Sigmoid colon (tissue), 7 donors: Measurements from ENCODE around the gene TMEM198. TPM values are rescaled to one million over a fixed set of nuclear protein-coding genes. Genes with fewer than 3 reads are reported as not detected.
A peak's percentile ranks its signal among the peaks of the same experiment; 100 is the strongest.

Experiments
- DNase-seq: peaks from one replicate; pipeline ENCODE4 v3.0.0-alpha.2; 2019
- H3K27ac ChIP-seq, 4 donors: fragments of 200-600 bp; sonication (generic); one replicate each; pipeline ENCODE4 v1.5.1; 2016 to 2019; ENCODE audit warnings: mild to moderate bottlenecking in 1 of 4
- H3K27me3 ChIP-seq, 3 donors: fragments of 200-600 bp; sonication (generic); one replicate each; pipeline ENCODE4 v1.5.1; 2019; ENCODE audit warnings: mild to moderate bottlenecking in 1 of 3
- H3K36me3 ChIP-seq, 4 donors: fragments of 200-600 bp; sonication (generic); one replicate each; pipeline ENCODE4 v1.5.1; 2016 to 2019
- H3K4me1 ChIP-seq, 4 donors: fragments of 200-600 bp; sonication (generic); one replicate each; pipeline ENCODE4 v1.5.1; 2017 to 2019
- H3K4me3 ChIP-seq, 4 donors: fragments of 200-600 bp; sonication (generic); one replicate each; pipeline ENCODE4 v1.5.1; 2017 to 2019; ENCODE audit warnings: mild to moderate bottlenecking in 2 of 4, moderate library complexity in 1 of 4
- H3K9me3 ChIP-seq, 4 donors: fragments of 200-600 bp in 3 of 4; sonication (generic) in 3 of 4; one replicate each; pipeline versions ENCODE4 v1.5.1 to v1.6.1; 2013 to 2019
- CTCF ChIP-seq, 4 experiments: fragments of 450-650 bp in 3 of 4; fragments of 200-600 bp in 1 of 4; IDR thresholded peaks; one replicate each; pipeline ENCODE4 v1.5.1; 2016 to 2019; ENCODE audit warnings: antibody characterized with exemption in 4 of 4, mild to moderate bottlenecking in 3 of 4, moderate library complexity in 2 of 4
- EP300 ChIP-seq, 4 donors: sonication (generic); formaldehyde crosslinking; IDR thresholded peaks; one replicate each; pipeline ENCODE4 v1.6.1; 2017; ENCODE audit warnings: antibody characterized with exemption in 4 of 4
- POLR2A ChIP-seq, 2 donors: fragments of 450-650 bp; IDR thresholded peaks; one replicate each; pipeline ENCODE4 v1.6.1; 2016; ENCODE audit warnings: antibody characterized with exemption in 2 of 2, mild to moderate bottlenecking in 2 of 2, moderate library complexity in 2 of 2
- POLR2AphosphoS5 ChIP-seq, 4 donors: sonication (generic); formaldehyde crosslinking; IDR thresholded peaks; one replicate each; pipeline ENCODE4 v1.6.1; 2017; ENCODE audit warnings: antibody characterized with exemption in 4 of 4
- WGBS, 2 donors: extraction: QIAGEN DNeasy Blood & Tissue Kit; methylation state at CpG; one replicate each; pipeline ENCODE4 v1.1.7; 2013; 5-methylcytosine and 5-hydroxymethylcytosine counted together
- intact Hi-C: fragments of 100-400 bp; cut with DNase I; formaldehyde crosslinking; loops from one replicate; pipeline ENCODE4 v1.15.1; 2023
- polyA plus RNA-seq, 3 donors: library from polyadenylated mRNA; stranded (reverse); fragments of 200-250 nt; gene quantifications; one replicate each; pipeline ENCODE4 v1.2.3, GENCODE V29; 2013
- total RNA-seq, 4 donors: library from RNA; depleted of rRNA; stranded (reverse); fragments of >200 nt; gene quantifications; one replicate each; pipeline ENCODE4 v1.1.0, GENCODE V29; 2016
- donor health status: healthy with polysubstance abuse.
- donor health status: Bipolar disorder and iron deficiency.
- donor health status: healthy.

TMEM198 gene
- total and polyA plus RNA-seq, 7 donors, result 0.71 to 3.9 (median 1.6) TPM; not detected in 1

- Histone ChIP-seq H3K27ac (no peak overlapping the region), H3K36me3 (no peaks in the 10 kb centered on the region), H3K4me1 (peaks cover 0 to 33% (median 25%) of the 10 kb centered on the region in 4 donors), H3K9me3 (no peaks in the 10 kb centered on the region), H3K27me3 (peaks cover 0 to 8% (median 0%) of the 10 kb centered on the region in 3 donors), H3K4me3 (no peak overlapping the region)
- TF ChIP-seq EP300 (IDR thresholded peaks at IDR 0.05) (no peak), POLR2A (IDR thresholded peaks at IDR 0.05) (no peak), POLR2AphosphoS5 (IDR thresholded peaks at IDR 0.05) (no peak), CTCF (IDR thresholded peaks at IDR 0.05) (no peak)
- intact Hi-C loops, result loop anchor here (10.0 kb wide), 1 partner anchor 253 kb away; no protein-coding TSS in a partner anchor
- 95 to 96% methylated on average over 26 of the region's 26 CpGs for WGBS, 2 donors
- no peak for DNase-seq
Observed at GRCh38 chr2:219547621-219548020, 3.8 kb downstream of the TMEM198 start.

- no peak for DNase-seq
- Histone ChIP-seq H3K36me3 (no peaks in the 10 kb centered on the region), H3K27me3 (peaks cover 0 to 13% (median 0%) of the 10 kb centered on the region in 3 donors), H3K27ac (no peak overlapping the region), H3K4me3 (no peak overlapping the region), H3K4me1 (peaks cover 0 to 34% (median 29%) of the 10 kb centered on the region in 4 donors), H3K9me3 (no peaks in the 10 kb centered on the region)
- intact Hi-C loops, result loop anchor here (10.0 kb wide), 1 partner anchor 254 kb away; no protein-coding TSS in a partner anchor
- TF ChIP-seq POLR2A (IDR thresholded peaks at IDR 0.05), result no peak
- TF ChIP-seq EP300 (IDR thresholded peaks at IDR 0.05), result no peak
- no peak for TF ChIP-seq CTCF (IDR thresholded peaks at IDR 0.05)
- no peak for TF ChIP-seq POLR2AphosphoS5 (IDR thresholded peaks at IDR 0.05)
- whole genome bisulfite sequencing, 2 donors, result 93 to 94% methylated on average over 18 of the region's 18 CpGs
Observed at GRCh38 chr2:219548990-219549389, 5.2 kb downstream of the TMEM198 start.

- no peak overlapping the region for H3K4me3 ChIP-seq
- H3K36me3 ChIP-seq, result no peaks in the 10 kb centered on the region
- no peak for DNase-seq
- no peak overlapping the region for H3K27ac ChIP-seq
- H3K9me3 ChIP-seq, result no peaks in the 10 kb centered on the region
- TF ChIP-seq CTCF (IDR thresholded peaks at IDR 0.05), result no peak
- TF ChIP-seq POLR2A (IDR thresholded peaks at IDR 0.05), result no peak
- TF ChIP-seq EP300 (IDR thresholded peaks at IDR 0.05), result no peak
- TF ChIP-seq POLR2AphosphoS5 (IDR thresholded peaks at IDR 0.05), result no peak
- intact Hi-C loops, result loop anchor here (10.0 kb wide), 1 partner anchor 255 kb away; no protein-coding TSS in a partner anchor
- peaks cover 0 to 13% (median 0%) of the 10 kb centered on the region in 3 donors for H3K27me3 ChIP-seq
- peaks cover 0 to 28% (median 23%) of the 10 kb centered on the region in 4 donors for H3K4me1 ChIP-seq
- WGBS, 2 donors, result 86 to 87% methylated on average over 9 of the region's 9 CpGs
Observed at GRCh38 chr2:219549619-219550018, 5.8 kb downstream of the TMEM198 start.

GRCh38 chr2:219551441-219552381, 7.9 kb downstream of the TMEM198 start:
- Histone ChIP-seq H3K4me1 (peaks cover 0 to 27% (median 21%) of the 10 kb centered on the region in 4 donors), H3K9me3 (no peaks in the 10 kb centered on the region), H3K4me3 (peak overlapping the region; percentile 49 to 64 (median 56)), H3K36me3 (peaks cover 0 to 13% (median 0%) of the 10 kb centered on the region in 4 donors), H3K27me3 (peaks cover 0 to 13% (median 0%) of the 10 kb centered on the region in 3 donors), H3K27ac (peak overlapping the region in 3 of 4 donors; percentile 64 to 78 (median 69))
- 5 to 7% methylated on average over 54 of the region's 54 CpGs for WGBS, 2 donors
- intact Hi-C loops, result no loop called here
- no peak for DNase-seq
- no peak for TF ChIP-seq CTCF (IDR thresholded peaks at IDR 0.05)
- no peak for TF ChIP-seq POLR2A (IDR thresholded peaks at IDR 0.05)
- no peak for TF ChIP-seq POLR2AphosphoS5 (IDR thresholded peaks at IDR 0.05)
- no peak for TF ChIP-seq EP300 (IDR thresholded peaks at IDR 0.05)
